HAP-1 (cell line): Measurements from ENCODE around the gene DNAH11.
"Not testable (repeated sequence)": the region's sequence is repeated elsewhere in the genome, so short reads cannot be mapped to it uniquely, and the experiment has no call there.

Source experiments
- DNase-seq, 2 experiments: peaks; one replicate each; pipeline ENCODE4 v3.0.0-alpha.2; 2016 to 2020; ENCODE audit warnings: low spot score in 2 of 2
- H3K27me3 ChIP-seq: fragments of 250-450 bp; sonication (Bioruptor Pico); 2 replicates; pipeline ENCODE4 v1.5.1; 2020; ENCODE audit warnings: low read depth, mild to moderate bottlenecking, moderate library complexity
- H3K36me3 ChIP-seq: fragments of 250-450 bp; sonication (Bioruptor Pico); replicated peaks from 2 replicates; pipeline ENCODE4 v1.5.1; 2020; ENCODE audit warnings: mild to moderate bottlenecking
- H3K4me1 ChIP-seq: fragments of 250-450 bp; sonication (Bioruptor Pico); 2 replicates; pipeline ENCODE4 v1.5.1; 2020; ENCODE audit warnings: mild to moderate bottlenecking
- H3K4me3 ChIP-seq: fragments of 250-450 bp; sonication (Bioruptor Pico); 2 replicates; pipeline ENCODE4 v1.5.1; 2020; ENCODE audit warnings: mild to moderate bottlenecking, moderate library complexity
- H3K9me3 ChIP-seq: fragments of 250-450 bp; sonication (Bioruptor Pico); 2 replicates; pipeline ENCODE4 v1.5.1; 2020; ENCODE audit warnings: mild to moderate bottlenecking, moderate library complexity
- in situ Hi-C: fragments of 300-500 bp; cut with MboI; formaldehyde crosslinking; loops from 3 replicates; pipeline ENCODE4 v1.14.3; 2020; ENCODE audit warnings: low sequenced_read_pairs, inconsistent platforms, mixed read lengths

Gene DNAH11

GRCh38 chr7:21533646-21534045, 9.2 kb upstream of the DNAH11 start:
- H3K4me3 ChIP-seq, in situ Hi-C loops, H3K9me3 ChIP-seq, H3K36me3 ChIP-seq, H3K4me1 ChIP-seq, H3K27me3 ChIP-seq, DNase-seq: not testable (repeated sequence)

- H3K9me3 ChIP-seq, DNase-seq, in situ Hi-C loops, H3K4me1 ChIP-seq, H3K36me3 ChIP-seq, H3K4me3 ChIP-seq, H3K27me3 ChIP-seq: not testable (repeated sequence)
Observed at GRCh38 chr7:21536445-21537118, 6.3 kb upstream of the DNAH11 start.

GRCh38 chr7:21538936-21539495, 3.8 kb upstream of the DNAH11 start:
- no peaks in the 10 kb centered on the region for H3K9me3 ChIP-seq
- no peak overlapping the region for H3K4me3 ChIP-seq
- no peaks in the 10 kb centered on the region for H3K4me1 ChIP-seq
- in situ Hi-C loops, result no loop called here
- no peak for DNase-seq
- H3K27me3 ChIP-seq, result no peaks in the 10 kb centered on the region
- H3K36me3 ChIP-seq, result no peaks in the 10 kb centered on the region

- in situ Hi-C loops, result no loop called here
- H3K36me3 ChIP-seq, result no peaks in the 10 kb centered on the region
- no peaks in the 10 kb centered on the region for H3K9me3 ChIP-seq
- no peak overlapping the region for H3K4me3 ChIP-seq
- H3K27me3 ChIP-seq, result no peaks in the 10 kb centered on the region
- H3K4me1 ChIP-seq, result no peaks in the 10 kb centered on the region
- DNase-seq, result no peak
Observed at GRCh38 chr7:21543528-21544302, 876 bp downstream of the DNAH11 start.

- no peak for DNase-seq
- H3K4me1 ChIP-seq, result no peaks in the 10 kb centered on the region
- in situ Hi-C loops, result no loop called here
- H3K27me3 ChIP-seq, result no peaks in the 10 kb centered on the region
- H3K36me3 ChIP-seq, result no peaks in the 10 kb centered on the region
- no peaks in the 10 kb centered on the region for H3K9me3 ChIP-seq
- no peak overlapping the region for H3K4me3 ChIP-seq
Observed at GRCh38 chr7:21544303-21544656, 1.4 kb downstream of the DNAH11 start.

- in situ Hi-C loops, result no loop called here
- no peaks in the 10 kb centered on the region for H3K36me3 ChIP-seq
- no peak overlapping the region for H3K4me3 ChIP-seq
- no peaks in the 10 kb centered on the region for H3K9me3 ChIP-seq
- no peaks in the 10 kb centered on the region for H3K4me1 ChIP-seq
- no peaks in the 10 kb centered on the region for H3K27me3 ChIP-seq
- DNase-seq, result peak in 1 of 2 experiments; percentile 20
Observed at GRCh38 chr7:21544715-21545114, 1.9 kb downstream of the DNAH11 start.

DNA sequence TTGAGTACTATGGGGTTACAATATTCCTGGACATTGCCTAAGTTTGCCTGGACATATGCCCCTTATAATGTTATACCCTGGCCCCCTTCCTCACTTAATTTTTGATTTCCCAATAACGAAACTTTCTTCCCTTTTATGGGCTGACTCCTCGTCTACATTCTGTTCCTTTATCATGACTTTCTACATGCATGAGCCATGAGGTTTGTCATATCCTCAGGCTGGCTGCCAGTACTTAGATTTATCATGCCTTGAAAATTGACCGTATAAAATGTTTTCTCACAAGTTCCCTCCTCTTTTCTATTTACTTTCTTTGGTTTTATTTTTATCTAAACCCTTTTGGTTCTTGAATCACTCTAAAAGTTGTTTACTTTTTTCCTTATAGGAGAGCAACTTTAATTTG, 4.7 kb downstream of the DNAH11 start:
- H3K27me3 ChIP-seq, result no peaks in the 10 kb centered on the region
- DNase-seq, result no peak
- H3K4me1 ChIP-seq, result no peaks in the 10 kb centered on the region
- H3K9me3 ChIP-seq, result no peaks in the 10 kb centered on the region
- H3K36me3 ChIP-seq, result no peaks in the 10 kb centered on the region
- in situ Hi-C loops, result no loop called here
- H3K4me3 ChIP-seq, result no peak overlapping the region

DNA sequence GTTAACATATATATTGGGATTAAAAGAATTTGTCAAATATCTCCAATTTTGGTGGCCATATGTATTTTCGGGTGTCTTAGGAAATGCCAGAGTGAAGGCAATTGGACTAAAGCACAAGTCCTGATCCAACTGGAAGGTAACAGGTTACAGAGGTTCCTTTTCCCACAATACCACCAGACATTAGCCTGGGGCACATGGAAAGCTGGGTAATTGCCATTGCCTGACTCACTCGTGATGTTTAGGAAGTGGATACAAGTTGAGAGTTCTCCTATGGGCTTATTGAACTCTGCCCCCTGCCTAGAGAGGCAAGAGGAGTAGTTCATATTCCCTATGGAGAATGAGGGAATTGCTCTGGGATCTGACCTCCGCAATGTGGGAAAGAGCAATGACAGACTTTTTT, 5.7 kb downstream of the DNAH11 start:
- H3K36me3 ChIP-seq, result no peaks in the 10 kb centered on the region
- no peak overlapping the region for H3K4me3 ChIP-seq
- in situ Hi-C loops, result no loop called here
- DNase-seq, result no peak
- H3K4me1 ChIP-seq, result no peaks in the 10 kb centered on the region
- H3K27me3 ChIP-seq, result no peaks in the 10 kb centered on the region
- H3K9me3 ChIP-seq, result no peaks in the 10 kb centered on the region

DNA sequence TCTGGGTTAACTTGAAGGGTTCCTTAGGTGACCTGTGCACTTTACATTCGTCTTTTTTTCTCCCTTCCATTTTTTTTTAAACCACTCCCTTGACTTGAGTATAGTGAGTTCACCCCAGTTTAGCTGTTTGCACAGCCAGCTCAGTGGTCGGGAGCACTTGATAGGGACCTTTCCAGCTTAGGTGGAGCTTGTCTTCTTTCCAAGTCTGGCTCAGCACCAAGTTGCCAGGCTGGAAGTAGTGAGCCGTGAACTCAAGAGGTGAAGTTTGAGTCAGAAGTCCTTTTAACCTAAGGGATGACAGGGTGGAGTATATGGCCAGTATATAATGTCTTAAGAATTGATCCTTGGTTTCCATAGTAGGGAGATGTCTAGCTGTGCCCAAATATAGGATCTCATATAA, 7.2 kb downstream of the DNAH11 start:
- Histone ChIP-seq H3K27me3 (no peaks in the 10 kb centered on the region), H3K4me3 (no peak overlapping the region), H3K36me3 (no peaks in the 10 kb centered on the region), H3K4me1 (no peaks in the 10 kb centered on the region), H3K9me3 (no peaks in the 10 kb centered on the region)
- in situ Hi-C loops, result no loop called here
- DNase-seq, result no peak

- Histone ChIP-seq H3K4me3 (no peak overlapping the region), H3K4me1 (no peaks in the 10 kb centered on the region), H3K9me3 (no peaks in the 10 kb centered on the region), H3K36me3 (no peaks in the 10 kb centered on the region), H3K27me3 (no peaks in the 10 kb centered on the region)
- in situ Hi-C loops, result no loop called here
- no peak for DNase-seq
Observed at GRCh38 chr7:21550821-21551531, 8.1 kb downstream of the DNAH11 start.

GRCh38 chr7:21562385-21562784, 19.5 kb downstream of the DNAH11 start:
- no peak for DNase-seq
- no peaks in the 10 kb centered on the region for H3K4me1 ChIP-seq
- no peaks in the 10 kb centered on the region for H3K9me3 ChIP-seq
- no peaks in the 10 kb centered on the region for H3K27me3 ChIP-seq
- no peak overlapping the region for H3K4me3 ChIP-seq
- in situ Hi-C loops, result no loop called here
- no peaks in the 10 kb centered on the region for H3K36me3 ChIP-seq

GRCh38 chr7:21565614-21566013, 22.8 kb downstream of the DNAH11 start:
- H3K27me3 ChIP-seq, result no peaks in the 10 kb centered on the region
- no peak for DNase-seq
- in situ Hi-C loops, result no loop called here
- no peaks in the 10 kb centered on the region for H3K4me1 ChIP-seq
- H3K36me3 ChIP-seq, result no peaks in the 10 kb centered on the region
- no peaks in the 10 kb centered on the region for H3K9me3 ChIP-seq
- no peak overlapping the region for H3K4me3 ChIP-seq

DNA sequence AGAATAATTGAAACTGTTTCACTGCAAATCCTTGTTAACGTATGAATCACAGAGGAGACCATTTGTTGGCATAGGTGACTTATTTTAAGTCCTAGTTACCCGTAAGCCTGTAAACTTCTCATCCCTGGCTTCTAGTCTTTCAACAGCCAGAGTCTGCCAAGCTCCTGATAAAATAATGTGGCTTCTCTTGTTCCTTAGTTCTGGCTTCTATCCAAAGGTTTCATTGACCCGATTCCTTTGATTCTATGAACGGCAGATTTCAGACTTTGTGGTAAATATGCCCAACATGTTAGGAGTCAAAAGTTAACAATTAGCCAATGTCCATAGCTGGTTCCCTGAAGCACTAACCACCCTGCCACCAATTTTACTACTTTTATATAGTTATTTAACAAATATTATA, 23.3 kb downstream of the DNAH11 start:
- Histone ChIP-seq H3K9me3 (no peaks in the 10 kb centered on the region), H3K4me1 (no peaks in the 10 kb centered on the region), H3K4me3 (no peak overlapping the region), H3K36me3 (no peaks in the 10 kb centered on the region), H3K27me3 (no peaks in the 10 kb centered on the region)
- in situ Hi-C loops, result no loop called here
- no peak for DNase-seq

DNA sequence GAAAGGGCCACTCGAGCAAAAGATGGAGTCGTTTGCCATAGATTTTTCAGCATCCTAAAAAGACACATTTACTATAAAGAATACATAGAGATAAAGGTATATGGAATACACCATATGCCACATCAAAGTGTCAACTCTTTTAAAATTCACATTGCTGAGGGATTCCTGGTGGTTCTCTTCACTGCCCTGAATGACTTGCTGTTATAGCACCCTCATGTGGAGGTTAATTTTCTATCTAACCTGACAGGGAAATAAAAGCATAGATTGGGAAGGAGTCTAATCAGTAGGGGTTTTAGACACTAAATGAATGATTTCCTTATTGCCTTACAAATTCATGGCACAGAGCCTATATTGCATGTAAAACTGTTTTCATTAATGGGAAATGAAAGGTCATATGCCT, 25.9 kb downstream of the DNAH11 start:
- Histone ChIP-seq H3K36me3 (no peaks in the 10 kb centered on the region), H3K4me1 (no peaks in the 10 kb centered on the region), H3K9me3 (no peaks in the 10 kb centered on the region), H3K4me3 (no peak overlapping the region), H3K27me3 (no peaks in the 10 kb centered on the region)
- no peak for DNase-seq
- in situ Hi-C loops, result no loop called here
